Activated T-helper 1 cell treated with anti-CD3 and anti-CD28 coated beads, Interleukin-12 subunit alpha, Interleukin-12 subunit beta, Interleukin-2, Interleukin-4 antibody, amounts not matched to agents 30 ng/mL and 10 ng/mL and 1 ng/mL, durations not matched to agents 14 hours and 24 hours and 36 hours (primary cell): Measurements from ENCODE around the gene KISS1R. TPM values are rescaled to one million over a fixed set of nuclear protein-coding genes. Genes with fewer than 3 reads are reported as not detected.
A peak's percentile ranks its signal among the peaks of the same experiment; 100 is the strongest.
"Not testable (repeated sequence)": the region's sequence is repeated elsewhere in the genome, so short reads cannot be mapped to it uniquely, and the experiment has no call there.

ENCODE experiments used
- DNase-seq: peaks from one replicate; pipeline ENCODE4 v3.0.0; 2021; ENCODE audit warnings: low spot score
- H3K27ac Mint-ChIP-seq: one replicate; pipeline ENCODE4 v1.8.0; 2021; ENCODE audit warnings: mild to moderate bottlenecking, mixed read lengths
- H3K27me3 Mint-ChIP-seq: one replicate; pipeline ENCODE4 v1.8.0; 2022; ENCODE audit warnings: mild to moderate bottlenecking, moderate library complexity, mixed read lengths; ENCODE audit not compliant: insufficient read depth
- H3K36me3 Mint-ChIP-seq: one replicate; pipeline ENCODE4 v1.8.0; 2021; ENCODE audit warnings: low read depth, mixed read lengths
- H3K4me1 Mint-ChIP-seq: one replicate; pipeline ENCODE4 v1.8.0; 2021; ENCODE audit warnings: low read depth, mixed read lengths
- H3K4me3 Mint-ChIP-seq: one replicate; pipeline ENCODE4 v1.8.0; 2021; ENCODE audit warnings: mild to moderate bottlenecking, moderate library complexity, mixed read lengths
- H3K9me3 Mint-ChIP-seq: one replicate; pipeline ENCODE4 v1.8.0; 2021; ENCODE audit warnings: mixed read lengths
- intact Hi-C: fragments of 100-400 bp; cut with micrococcal nuclease; formaldehyde crosslinking; loops from one replicate; pipeline ENCODE4 v1.15.1; 2024
- total RNA-seq: library from RNA; stranded (reverse); gene quantifications from 2 replicates; pipeline ENCODE4 v1.2.3, GENCODE V29; 2022

The KISS1R gene
- total RNA-seq, 1 donor from 2014 or later = 8.9 TPM

DNA sequence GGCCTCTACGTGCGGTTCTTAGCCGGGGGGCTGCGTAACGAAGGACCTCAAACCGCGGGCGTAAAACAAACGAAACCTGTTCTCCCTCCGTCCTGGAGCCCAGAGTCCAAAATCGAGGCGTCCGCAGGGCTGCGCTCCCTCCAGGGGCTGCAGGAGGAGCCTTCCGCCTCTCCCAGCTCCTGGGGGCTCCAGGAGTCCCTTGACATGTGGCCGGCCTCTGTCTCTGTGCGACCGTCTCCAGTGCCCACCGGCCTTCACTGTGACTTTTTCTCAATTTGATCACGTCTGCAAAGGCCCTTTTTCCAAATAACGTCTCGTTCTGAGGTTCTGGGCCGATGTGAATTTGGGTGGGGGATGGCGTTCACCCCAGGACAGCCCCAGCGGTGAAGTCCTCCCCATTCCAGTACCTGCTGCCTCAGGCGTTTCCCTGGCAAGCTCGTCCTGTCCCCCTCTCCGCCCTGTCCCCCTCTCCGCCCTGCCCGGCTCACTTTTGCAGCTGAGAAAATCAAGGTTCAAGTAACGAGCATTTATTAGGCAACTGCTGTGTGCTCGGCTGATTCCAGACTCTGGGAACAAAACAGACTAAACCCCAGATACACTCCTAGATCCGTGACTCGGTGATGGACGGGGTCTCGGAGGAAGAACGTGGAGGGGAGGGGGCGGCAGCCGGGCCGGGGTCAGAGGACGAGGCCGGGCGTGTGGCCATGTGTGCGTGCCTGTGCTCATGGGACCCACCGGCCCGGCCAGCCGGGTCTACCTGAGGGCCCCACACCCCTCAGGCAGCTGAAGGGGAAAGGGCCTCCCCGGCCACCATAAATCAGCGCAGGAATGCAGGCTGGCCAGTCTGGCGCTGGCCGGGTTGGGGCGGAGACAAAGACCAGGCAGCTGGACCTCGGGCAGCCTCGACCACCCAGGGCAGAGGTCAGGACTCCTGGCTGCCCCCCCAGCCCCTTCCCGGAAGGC is 39.0 kb downstream of the KISS1R start:
- Mint-ChIP-seq H3K9me3 (no peaks in the 10 kb centered on the region), H3K36me3 (no peaks in the 10 kb centered on the region), H3K27ac (no peak overlapping the region), H3K4me3 (no peak overlapping the region), H3K4me1 (peaks cover 4% of the 10 kb centered on the region), H3K27me3 (no peaks in the 10 kb centered on the region)
- no peak for DNase-seq
- intact Hi-C loops = no loop called here

DNA sequence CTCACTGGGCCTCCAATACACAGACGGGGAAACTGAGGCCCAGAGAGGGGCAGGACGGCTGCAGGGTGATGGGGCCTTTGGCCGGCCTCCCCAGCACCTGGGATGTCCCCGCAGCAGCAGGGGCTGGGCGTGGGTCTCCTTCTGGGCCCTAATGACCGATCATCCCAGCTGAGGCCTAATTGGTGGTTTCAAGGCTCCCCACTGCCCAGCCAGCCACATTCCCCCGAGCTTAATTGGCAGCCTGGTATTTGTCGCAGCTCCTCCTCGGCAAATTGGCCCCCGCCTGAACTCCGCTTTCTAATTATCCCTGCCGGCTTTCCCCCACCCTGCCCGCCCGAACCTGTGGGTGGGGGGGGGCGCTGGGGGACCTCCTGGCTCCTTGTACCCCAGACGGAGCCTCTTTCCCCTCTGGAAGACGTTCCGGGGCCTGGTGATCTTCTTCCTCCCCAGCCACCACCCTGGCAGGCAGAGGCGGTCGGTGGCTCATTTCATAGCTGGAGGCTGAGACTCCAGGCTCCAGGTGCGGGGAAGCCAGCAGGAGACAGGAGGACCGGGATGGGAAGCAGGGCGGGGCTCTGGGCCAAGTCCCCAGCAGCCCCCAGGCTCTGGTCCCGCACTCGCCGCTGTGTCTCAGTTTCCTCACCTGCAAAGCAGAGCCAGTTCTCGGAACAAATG is 39.8 kb downstream of the KISS1R start:
- Mint-ChIP-seq H3K27ac (no peak overlapping the region), H3K4me3 (no peak overlapping the region), H3K36me3 (no peaks in the 10 kb centered on the region), H3K27me3 (no peaks in the 10 kb centered on the region), H3K4me1 (peaks cover 4% of the 10 kb centered on the region), H3K9me3 (no peaks in the 10 kb centered on the region)
- DNase-seq = no peak
- intact Hi-C loops = no loop called here

DNA sequence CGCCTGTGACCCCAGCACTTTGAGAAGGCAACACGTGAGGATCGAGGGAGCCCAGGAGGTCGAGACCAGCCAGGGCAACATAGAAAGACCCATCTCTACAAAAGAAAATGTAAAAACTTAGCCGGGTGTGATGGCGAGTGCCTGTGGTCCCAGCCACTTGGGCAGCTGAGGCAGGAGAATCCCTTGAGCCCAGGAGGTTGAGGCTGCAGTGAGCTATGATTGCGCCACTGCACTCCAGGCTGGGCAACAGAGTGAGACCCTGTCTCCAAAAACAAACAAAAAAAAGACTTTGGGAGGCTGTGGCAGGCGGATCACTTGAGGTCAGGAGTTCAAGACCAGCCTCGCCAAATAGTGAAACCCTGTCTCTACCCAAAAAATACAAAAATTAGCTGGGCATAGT is 40.4 kb downstream of the KISS1R start:
- H3K4me1 Mint-ChIP-seq, H3K27me3 Mint-ChIP-seq, H3K36me3 Mint-ChIP-seq, DNase-seq, H3K27ac Mint-ChIP-seq, H3K4me3 Mint-ChIP-seq, H3K9me3 Mint-ChIP-seq, intact Hi-C loops: not testable (repeated sequence)

DNA sequence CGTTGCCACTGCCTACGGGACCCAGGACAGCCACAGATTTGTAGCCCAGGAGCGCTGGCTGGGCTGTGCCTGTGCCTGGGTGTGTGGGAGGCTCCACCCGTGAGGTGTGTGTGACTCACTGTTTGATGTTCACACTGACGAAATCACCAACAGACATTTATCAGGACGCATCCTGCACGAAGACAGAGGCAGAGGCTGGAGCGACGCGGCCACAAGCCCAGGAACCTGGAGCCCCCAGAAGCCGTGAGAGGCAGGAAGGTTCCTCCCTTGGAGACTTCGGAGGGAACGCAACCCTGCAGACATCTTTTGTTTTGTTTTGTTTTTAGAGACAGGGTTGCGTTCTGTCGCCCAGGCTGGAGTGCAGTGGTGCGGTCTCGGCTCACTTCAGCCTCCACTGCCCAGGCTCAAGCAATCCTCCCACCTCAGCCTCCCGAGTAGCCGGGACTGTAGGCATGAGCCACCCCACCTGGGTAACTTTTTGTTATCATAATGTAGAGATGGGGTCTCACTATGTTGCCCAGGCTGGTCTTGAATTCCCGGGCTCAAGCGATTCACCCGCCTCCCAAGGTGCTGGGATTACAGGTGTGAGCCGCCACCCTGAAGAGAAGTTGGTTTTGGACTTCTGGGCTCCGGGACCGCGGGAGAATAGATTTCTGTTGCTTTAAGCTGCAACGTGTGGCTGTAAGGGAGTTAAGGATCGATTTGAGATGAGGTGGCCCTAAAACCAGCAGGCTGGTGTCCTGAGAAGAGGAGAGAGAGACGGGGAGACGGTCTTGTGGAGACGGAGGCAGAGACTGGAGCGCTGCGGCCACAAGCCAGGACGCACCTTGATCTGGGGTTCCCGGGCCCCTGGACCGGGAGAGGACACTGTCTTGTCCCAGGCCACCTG is 42.1 kb downstream of the KISS1R start:
- Mint-ChIP-seq H3K27ac (peak overlapping the region; percentile 68), H3K4me1 (peaks cover 4% of the 10 kb centered on the region), H3K9me3 (no peaks in the 10 kb centered on the region), H3K36me3 (no peaks in the 10 kb centered on the region), H3K4me3 (no peak overlapping the region), H3K27me3 (no peaks in the 10 kb centered on the region)
- DNase-seq = no peak
- intact Hi-C loops = no loop called here

DNA sequence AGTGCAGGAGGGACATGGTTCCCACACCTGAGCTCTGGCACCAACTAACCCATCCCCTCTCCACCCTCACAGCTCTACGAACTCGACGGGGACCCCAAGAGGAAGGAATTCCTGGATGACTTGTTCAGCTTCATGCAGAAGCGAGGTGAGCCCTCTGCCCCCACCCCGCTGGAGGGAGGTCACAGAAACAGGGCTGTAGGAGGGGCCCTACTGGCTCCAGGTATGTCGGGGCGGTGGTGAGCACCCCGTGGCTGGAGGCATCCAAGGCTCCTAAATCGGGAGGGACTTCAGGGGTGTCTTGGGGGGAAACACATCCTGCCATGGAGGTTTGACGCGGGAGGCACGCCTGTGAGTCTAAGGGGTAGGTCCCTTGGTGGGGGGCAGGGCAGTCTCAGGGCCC is 42.9 kb downstream of the KISS1R start:
- H3K9me3 Mint-ChIP-seq = peaks cover under 1% of the 10 kb centered on the region
- DNase-seq = no peak
- intact Hi-C loops = no loop called here
- no peaks in the 10 kb centered on the region for H3K27me3 Mint-ChIP-seq
- peaks cover 3% of the 10 kb centered on the region for H3K36me3 Mint-ChIP-seq
- H3K27ac Mint-ChIP-seq = no peak overlapping the region
- peaks cover 4% of the 10 kb centered on the region for H3K4me1 Mint-ChIP-seq
- H3K4me3 Mint-ChIP-seq = no peak overlapping the region

DNA sequence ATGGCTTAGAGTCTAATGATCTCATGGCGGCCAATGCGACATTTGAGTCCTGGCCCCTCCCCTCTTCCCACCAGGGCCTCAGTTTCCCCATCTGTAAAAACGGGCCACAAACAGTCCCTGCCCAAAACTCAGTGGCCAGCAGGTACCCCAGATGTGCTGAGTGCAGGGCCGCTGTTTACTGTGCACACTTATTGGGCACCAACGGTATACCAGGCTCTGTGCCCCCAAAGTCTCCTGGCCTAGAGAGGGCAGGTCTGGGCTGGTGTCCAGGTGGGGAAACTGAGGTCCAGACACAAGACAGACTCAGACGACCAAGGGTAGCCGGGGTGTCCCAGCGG is 43.4 kb downstream of the KISS1R start:
- intact Hi-C loops = no loop called here
- no peak for DNase-seq
- Mint-ChIP-seq H3K27me3 (no peaks in the 10 kb centered on the region), H3K36me3 (peaks cover 6% of the 10 kb centered on the region), H3K9me3 (peaks cover 4% of the 10 kb centered on the region), H3K27ac (no peak overlapping the region), H3K4me3 (no peak overlapping the region), H3K4me1 (peaks cover 4% of the 10 kb centered on the region)

DNA sequence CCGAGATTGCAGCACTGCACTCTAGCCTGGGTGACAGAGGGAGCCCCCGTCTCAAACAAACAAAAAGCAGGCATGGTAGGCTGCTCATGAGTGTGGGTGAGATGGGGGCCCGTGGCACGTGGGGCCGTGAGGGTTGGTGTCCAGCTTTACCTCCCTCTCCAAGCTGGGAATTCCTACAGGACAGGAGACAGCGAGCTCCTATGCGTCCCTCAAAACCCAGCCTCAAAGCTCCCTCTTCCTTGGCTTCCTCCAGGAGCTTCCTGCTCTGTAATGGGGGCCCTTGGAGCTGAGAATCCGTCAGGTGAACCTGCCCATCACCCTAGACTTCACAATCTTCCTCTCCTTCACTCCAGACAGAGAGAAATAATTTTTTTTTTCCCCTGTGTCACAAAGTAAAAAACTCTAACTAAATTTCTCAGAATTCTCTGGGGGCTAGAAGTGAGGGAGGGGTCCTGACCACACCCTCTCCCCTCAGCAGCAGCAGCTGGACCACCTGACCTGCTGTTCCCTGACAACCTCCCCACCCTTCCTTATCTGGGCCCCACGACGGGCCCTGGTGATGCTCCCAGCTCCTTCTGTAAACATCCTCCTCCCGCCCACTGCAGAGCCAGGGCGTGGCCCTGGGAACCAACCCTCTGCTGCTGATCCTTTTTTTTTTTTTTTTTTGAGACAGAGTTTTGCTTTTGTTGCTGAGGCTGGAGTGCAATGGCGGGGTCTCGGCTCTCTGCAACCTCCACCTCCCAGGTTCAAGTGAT is 44.9 kb downstream of the KISS1R start:
- Mint-ChIP-seq H3K9me3 (peaks cover 4% of the 10 kb centered on the region), H3K27me3 (no peaks in the 10 kb centered on the region), H3K4me1 (peaks cover 4% of the 10 kb centered on the region), H3K4me3 (no peak overlapping the region), H3K27ac (peak overlapping the region; percentile 52), H3K36me3 (peaks cover 10% of the 10 kb centered on the region)
- DNase-seq = no peak
- intact Hi-C loops = no loop called here

DNA sequence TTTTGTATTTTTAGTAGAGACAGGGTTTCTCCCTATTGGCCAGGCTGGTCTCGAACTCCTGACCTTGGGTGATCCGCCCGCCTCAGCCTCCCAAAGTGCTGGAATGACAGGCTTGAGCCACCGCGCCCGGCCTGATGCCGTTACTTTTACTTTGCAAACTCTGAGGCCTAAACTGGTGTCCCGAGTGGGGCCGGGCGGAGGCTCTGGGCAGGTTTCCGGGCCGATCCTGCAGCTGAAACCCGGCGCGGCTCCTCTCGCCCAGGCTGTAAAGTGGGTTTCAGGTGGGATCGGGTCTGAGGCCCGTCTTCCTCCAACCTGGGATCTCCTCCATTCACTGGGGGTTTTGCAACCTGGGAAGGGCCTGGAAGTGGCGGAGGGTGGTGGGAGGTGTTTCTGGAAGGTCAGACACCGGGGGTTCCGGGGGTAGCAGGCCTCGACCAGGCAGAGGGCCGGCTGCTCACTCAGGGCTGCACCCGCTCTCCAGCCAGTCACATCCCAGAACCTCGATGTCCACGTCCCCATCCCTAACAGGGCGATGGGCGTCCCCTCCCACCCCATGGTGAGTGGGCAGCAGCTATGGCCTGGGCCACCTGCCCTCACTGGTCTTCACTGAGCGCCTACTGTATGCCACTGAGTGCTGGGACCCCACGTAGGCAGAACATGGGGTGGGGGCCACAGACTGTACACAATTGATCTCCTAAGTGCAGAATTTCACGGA is 45.7 kb downstream of the KISS1R start:
- peaks cover 4% of the 10 kb centered on the region for H3K9me3 Mint-ChIP-seq
- intact Hi-C loops = no loop called here
- peaks cover 13% of the 10 kb centered on the region for H3K36me3 Mint-ChIP-seq
- no peaks in the 10 kb centered on the region for H3K27me3 Mint-ChIP-seq
- no peak for DNase-seq
- H3K27ac Mint-ChIP-seq = no peak overlapping the region
- peaks cover 4% of the 10 kb centered on the region for H3K4me1 Mint-ChIP-seq
- H3K4me3 Mint-ChIP-seq = no peak overlapping the region

DNA sequence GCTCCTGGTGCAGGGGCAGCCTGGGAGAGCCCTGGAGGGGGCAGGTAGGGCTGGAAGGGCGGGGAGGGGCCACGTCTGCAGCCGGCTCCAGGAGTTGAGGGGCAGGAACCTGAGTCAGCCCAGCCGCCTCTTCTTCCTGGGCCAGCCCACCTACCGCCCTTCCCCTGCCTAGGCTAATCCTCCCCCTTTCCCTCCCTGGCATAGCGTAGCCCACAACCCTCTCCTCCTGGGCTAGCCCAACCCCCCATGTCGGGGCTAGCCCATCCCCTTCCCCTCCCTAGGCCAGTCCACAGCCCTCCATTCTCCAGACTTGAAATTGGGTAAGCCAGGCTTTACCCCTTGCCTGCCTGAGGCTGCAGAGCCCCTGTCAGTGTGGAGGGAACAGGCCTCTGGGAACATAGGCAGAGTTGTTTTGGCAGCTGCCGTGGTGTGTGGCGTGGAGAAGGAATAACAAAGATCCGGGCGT is 46.4 kb downstream of the KISS1R start:
- Mint-ChIP-seq H3K9me3 (peaks cover 4% of the 10 kb centered on the region), H3K27ac (no peak overlapping the region), H3K27me3 (no peaks in the 10 kb centered on the region), H3K4me1 (peaks cover 4% of the 10 kb centered on the region), H3K4me3 (no peak overlapping the region), H3K36me3 (peaks cover 18% of the 10 kb centered on the region)
- DNase-seq = no peak
- intact Hi-C loops = no loop called here

DNA sequence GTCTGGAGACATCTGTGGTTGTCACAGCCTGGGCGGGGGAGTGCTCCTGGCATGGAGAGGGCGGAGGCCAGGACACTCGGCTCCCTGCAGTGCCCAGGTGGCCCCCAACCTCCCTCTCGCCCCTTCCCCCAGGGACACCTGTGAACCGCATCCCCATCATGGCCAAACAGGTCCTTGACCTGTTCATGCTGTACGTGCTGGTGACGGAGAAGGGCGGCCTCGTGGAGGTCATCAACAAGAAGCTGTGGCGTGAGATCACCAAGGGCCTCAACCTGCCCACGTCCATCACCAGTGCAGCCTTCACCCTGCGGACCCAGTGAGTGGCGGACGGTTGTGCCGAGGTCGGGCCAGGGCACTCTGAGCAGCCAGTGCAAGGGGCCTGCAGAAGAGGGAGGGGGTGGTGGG is 47.0 kb downstream of the KISS1R start:
- H3K27me3 Mint-ChIP-seq = no peaks in the 10 kb centered on the region
- H3K4me3 Mint-ChIP-seq = no peak overlapping the region

DNA sequence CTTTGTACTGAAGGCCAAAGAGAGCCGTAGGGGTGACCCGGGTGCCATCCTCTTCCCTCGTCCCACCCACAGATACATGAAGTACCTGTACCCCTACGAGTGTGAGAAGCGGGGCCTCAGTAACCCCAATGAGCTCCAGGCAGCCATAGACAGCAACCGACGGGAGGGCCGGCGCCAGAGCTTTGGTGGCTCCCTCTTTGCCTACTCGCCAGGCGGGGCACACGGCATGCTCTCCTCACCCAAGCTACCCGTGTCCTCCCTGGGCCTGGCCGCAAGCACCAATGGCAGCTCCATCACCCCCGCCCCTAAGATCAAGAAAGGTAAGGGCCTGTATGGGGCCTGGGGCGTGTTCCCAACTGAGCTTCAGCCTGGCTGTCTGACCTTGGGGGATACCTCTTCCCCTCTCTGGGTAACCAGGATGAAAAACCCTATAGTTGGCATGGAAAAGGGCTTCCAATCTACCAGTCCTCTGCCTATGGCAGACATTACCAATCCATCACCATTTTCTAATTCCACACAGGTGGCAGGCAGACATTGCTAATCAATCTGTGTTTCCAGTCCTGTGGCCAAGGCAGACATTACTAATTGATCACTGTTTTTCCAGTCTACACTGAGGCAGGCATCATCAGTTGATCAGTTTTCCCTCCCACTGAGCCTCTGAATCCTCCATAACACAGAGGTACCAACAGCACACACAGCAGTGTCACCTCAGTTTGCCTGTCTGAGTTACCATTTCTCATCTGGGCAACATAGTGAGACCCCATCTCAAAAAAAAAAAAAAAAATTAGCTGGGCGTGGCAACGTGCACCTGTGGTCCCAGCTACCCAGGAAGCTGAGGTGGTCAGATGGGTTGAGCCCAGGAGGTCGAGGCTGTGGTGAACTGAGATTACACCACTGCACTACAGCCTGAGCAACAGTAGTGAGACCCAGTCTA is 47.9 kb downstream of the KISS1R start:
- peaks cover 4% of the 10 kb centered on the region for H3K9me3 Mint-ChIP-seq
- H3K4me1 Mint-ChIP-seq = no peaks in the 10 kb centered on the region
- DNase-seq = no peak
- H3K4me3 Mint-ChIP-seq = no peak overlapping the region
- H3K27ac Mint-ChIP-seq = peak overlapping the region; percentile 40
- H3K27me3 Mint-ChIP-seq = no peaks in the 10 kb centered on the region
- intact Hi-C loops = no loop called here
- peaks cover 21% of the 10 kb centered on the region for H3K36me3 Mint-ChIP-seq

More for the DNA sequence above, 47.0 kb downstream of the KISS1R start:
- Mint-ChIP-seq H3K9me3 (peaks cover 4% of the 10 kb centered on the region), H3K36me3 (peaks cover 20% of the 10 kb centered on the region), H3K4me1 (no peaks in the 10 kb centered on the region), H3K27ac (no peak overlapping the region)
- intact Hi-C loops = no loop called here
- DNase-seq = no peak
